ENCODE results near the gene MITF. TPM values are rescaled to one million over a fixed set of nuclear protein-coding genes. Genes with fewer than 3 reads are reported as not detected.

MITF gene
- total RNA-seq, 2 experiments from 2014 or later = 0.15 TPM; not detected in 1

GRCh38 chr3:69993757-69994156, 254.5 kb downstream of the MITF start:
- CTCF ChIA-PET = no interaction called here
- POLR2A ChIA-PET = no interaction called here

- ChIA-PET POLR2A (no interaction called here), CTCF (no interaction called here)
Observed at GRCh38 chr3:69994919-69995318, 255.7 kb downstream of the MITF start.

GRCh38 chr3:69997631-69998307, 258.5 kb downstream of the MITF start:
- CTCF ChIA-PET = no interaction called here
- POLR2A ChIA-PET = no interaction called here

GRCh38 chr3:69998759-69999139, 259.5 kb downstream of the MITF start:
- ChIA-PET POLR2A (no interaction called here), CTCF (no interaction called here)

GRCh38 chr3:69999140-70000027, 260.1 kb downstream of the MITF start, which contains the start of gene SAMMSON:
Gene SAMMSON (plus strand): TSS chr3:69999733.
- CTCF ChIA-PET = no interaction called here
- POLR2A ChIA-PET = no interaction called here

- POLR2A ChIA-PET = no interaction called here
- CTCF ChIA-PET = no interaction called here
Observed at GRCh38 chr3:70000028-70000410, 260.8 kb downstream of the MITF start.

- ChIA-PET POLR2A (no interaction called here), CTCF (no interaction called here)
Observed at GRCh38 chr3:70000563-70001081, 261.4 kb downstream of the MITF start.

- POLR2A ChIA-PET = no interaction called here
- CTCF ChIA-PET = no interaction called here
Observed at GRCh38 chr3:70003119-70003518, 263.9 kb downstream of the MITF start.

- ChIA-PET POLR2A (no interaction called here), CTCF (no interaction called here)
Observed at GRCh38 chr3:70006089-70006488, 266.8 kb downstream of the MITF start.

- CTCF ChIA-PET = no interaction called here
- POLR2A ChIA-PET = no interaction called here
Observed at GRCh38 chr3:70010346-70010745, 271.1 kb downstream of the MITF start.

- CTCF ChIA-PET = no interaction called here
- POLR2A ChIA-PET = no interaction called here
Observed at GRCh38 chr3:70011582-70011981, 272.3 kb downstream of the MITF start.
